HL-60 (cell line): Measurements from ENCODE around the gene HNRNPC.
A peak's percentile ranks its signal among the peaks of the same experiment; 100 is the strongest.

Experiments used
- POLR2AphosphoS5 ChIP-seq: IDR thresholded peaks from 2 replicates; pipeline ENCODE4 v1.6.1; 2012; ENCODE audit warnings: low read depth
- SPI1 ChIP-seq: IDR thresholded peaks from 2 replicates; pipeline ENCODE4 v1.6.1; 2012; ENCODE audit warnings: low read depth, mild to moderate bottlenecking, borderline replicate concordance
- TF ChIP-seq, protein P1 (sequence below): IDR thresholded peaks from one replicate; pipeline ENCODE4 v1.5.1; 2011; ENCODE audit warnings: low read length, control low read depth, inconsistent platforms; ENCODE audit not compliant: insufficient read depth
- TF ChIP-seq, protein P2 (sequence below): IDR thresholded peaks from 2 replicates; pipeline ENCODE4 v1.6.1; 2012; ENCODE audit warnings: low read depth; ENCODE audit not compliant: insufficient replicate concordance

GRCh38 chr14:21233457-21234076 is 35.7 kb downstream of the HNRNPC start:
- TF ChIP-seq, protein P1, sequence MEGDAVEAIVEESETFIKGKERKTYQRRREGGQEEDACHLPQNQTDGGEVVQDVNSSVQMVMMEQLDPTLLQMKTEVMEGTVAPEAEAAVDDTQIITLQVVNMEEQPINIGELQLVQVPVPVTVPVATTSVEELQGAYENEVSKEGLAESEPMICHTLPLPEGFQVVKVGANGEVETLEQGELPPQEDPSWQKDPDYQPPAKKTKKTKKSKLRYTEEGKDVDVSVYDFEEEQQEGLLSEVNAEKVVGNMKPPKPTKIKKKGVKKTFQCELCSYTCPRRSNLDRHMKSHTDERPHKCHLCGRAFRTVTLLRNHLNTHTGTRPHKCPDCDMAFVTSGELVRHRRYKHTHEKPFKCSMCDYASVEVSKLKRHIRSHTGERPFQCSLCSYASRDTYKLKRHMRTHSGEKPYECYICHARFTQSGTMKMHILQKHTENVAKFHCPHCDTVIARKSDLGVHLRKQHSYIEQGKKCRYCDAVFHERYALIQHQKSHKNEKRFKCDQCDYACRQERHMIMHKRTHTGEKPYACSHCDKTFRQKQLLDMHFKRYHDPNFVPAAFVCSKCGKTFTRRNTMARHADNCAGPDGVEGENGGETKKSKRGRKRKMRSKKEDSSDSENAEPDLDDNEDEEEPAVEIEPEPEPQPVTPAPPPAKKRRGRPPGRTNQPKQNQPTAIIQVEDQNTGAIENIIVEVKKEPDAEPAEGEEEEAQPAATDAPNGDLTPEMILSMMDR, result peak; percentile 16
- no peak for TF ChIP-seq SPI1
- TF ChIP-seq POLR2AphosphoS5, result no peak
- TF ChIP-seq, protein P2, sequence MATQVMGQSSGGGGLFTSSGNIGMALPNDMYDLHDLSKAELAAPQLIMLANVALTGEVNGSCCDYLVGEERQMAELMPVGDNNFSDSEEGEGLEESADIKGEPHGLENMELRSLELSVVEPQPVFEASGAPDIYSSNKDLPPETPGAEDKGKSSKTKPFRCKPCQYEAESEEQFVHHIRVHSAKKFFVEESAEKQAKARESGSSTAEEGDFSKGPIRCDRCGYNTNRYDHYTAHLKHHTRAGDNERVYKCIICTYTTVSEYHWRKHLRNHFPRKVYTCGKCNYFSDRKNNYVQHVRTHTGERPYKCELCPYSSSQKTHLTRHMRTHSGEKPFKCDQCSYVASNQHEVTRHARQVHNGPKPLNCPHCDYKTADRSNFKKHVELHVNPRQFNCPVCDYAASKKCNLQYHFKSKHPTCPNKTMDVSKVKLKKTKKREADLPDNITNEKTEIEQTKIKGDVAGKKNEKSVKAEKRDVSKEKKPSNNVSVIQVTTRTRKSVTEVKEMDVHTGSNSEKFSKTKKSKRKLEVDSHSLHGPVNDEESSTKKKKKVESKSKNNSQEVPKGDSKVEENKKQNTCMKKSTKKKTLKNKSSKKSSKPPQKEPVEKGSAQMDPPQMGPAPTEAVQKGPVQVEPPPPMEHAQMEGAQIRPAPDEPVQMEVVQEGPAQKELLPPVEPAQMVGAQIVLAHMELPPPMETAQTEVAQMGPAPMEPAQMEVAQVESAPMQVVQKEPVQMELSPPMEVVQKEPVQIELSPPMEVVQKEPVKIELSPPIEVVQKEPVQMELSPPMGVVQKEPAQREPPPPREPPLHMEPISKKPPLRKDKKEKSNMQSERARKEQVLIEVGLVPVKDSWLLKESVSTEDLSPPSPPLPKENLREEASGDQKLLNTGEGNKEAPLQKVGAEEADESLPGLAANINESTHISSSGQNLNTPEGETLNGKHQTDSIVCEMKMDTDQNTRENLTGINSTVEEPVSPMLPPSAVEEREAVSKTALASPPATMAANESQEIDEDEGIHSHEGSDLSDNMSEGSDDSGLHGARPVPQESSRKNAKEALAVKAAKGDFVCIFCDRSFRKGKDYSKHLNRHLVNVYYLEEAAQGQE, result no peak
